GM19238 (cell line): ENCODE data around the gene SULT1A2.
"Not testable (repeated sequence)": the region's sequence is repeated elsewhere in the genome, so short reads cannot be mapped to it uniquely, and the experiment has no call there.

Experiments
- DNase-seq: peaks from one replicate; pipeline ENCODE4 v3.0.0; 2011; ENCODE audit warnings: low spot score; ENCODE audit not compliant: insufficient read length

The SULT1A2 gene

DNA sequence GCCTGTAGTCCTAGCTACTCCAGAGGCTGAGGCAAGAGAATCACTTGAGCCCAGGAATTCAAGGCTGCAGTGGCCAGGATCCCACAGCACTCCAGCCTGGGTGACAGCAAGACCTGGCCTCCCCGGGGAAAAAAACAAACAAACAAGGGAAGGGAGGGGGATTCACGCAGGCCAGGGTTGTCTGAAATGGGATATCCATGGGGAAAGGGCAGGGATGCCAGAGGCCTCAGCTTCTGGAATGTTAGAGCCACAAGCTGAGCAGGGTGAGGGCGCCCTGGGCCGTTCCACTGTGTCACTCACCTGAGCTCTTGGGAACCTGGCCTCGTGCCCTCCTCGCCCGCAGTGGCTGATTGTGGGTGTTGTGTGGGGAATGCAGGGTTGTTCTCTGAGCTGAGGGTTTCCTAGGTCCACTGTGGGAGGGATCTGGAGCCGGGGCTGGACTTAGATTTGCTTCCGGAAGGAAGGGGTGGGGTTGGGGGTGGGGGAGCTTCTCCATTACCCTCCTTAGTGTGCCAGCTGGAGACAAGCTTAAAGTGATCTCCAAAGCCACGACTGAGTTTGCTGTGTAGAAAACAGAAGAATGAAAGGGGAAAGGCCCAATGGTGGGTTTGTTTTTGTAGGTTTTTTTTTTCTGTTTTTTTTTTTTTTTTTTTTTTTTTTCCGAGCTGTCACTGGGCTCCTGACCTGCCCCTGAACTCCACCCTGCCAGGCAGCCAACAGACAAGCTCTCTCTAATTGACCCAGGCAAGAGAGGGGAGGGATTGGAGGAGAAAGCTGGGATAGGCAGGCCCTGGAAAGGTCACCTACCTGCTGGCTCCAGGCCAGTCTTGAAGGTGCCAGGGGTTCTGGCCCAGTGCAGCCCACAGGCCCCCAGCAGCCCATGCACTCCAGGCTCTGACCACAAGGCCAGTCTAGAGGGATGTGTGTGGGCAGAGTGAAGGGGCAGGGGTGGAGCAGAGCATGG, 13.1 kb upstream of the SULT1A2 start, which contains the start of gene SULT1A1:
Gene SULT1A1, minus strand, starts transcription at position 414 of the 964 bp plus-strand sequence. CDS start 1,189 bp downstream, outside the sequence.
- no peak for DNase-seq

DNA sequence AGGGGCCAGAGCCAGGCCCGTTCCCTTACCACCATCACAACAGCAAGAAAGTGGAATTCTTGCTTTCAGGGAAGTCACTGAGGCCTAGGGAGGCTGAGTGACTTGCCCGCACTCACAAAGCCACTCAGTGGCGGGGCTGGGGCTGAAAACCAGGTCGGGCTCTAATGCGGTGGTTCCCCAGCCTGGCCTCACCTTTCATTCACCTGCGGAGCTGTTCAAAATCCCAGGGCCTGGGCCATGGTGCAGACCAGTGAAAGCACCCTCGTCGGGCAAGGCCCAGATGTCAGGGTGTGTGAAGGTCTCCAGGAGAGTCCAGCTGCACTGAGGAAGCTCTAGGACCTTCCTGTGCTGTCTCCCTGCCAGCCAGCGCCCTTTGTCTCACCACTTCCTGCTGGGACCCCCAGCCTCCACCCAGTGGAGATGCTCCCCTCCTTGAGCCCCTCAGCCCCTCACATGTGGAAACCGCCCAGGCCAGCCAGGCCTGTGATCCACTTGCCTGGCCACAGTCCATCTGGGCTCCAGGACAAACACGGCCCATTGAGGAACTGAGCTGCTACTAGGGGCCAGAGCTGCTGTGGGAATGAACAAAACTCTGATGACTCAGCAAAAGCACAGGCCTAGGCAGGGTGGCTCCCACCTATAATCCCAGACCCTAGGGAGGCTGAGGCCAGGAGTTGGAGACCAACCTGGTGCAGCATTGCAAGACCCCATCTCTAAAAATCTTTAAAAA, 12.2 kb upstream of the SULT1A2 start:
- DNase-seq = not testable (repeated sequence)

DNA sequence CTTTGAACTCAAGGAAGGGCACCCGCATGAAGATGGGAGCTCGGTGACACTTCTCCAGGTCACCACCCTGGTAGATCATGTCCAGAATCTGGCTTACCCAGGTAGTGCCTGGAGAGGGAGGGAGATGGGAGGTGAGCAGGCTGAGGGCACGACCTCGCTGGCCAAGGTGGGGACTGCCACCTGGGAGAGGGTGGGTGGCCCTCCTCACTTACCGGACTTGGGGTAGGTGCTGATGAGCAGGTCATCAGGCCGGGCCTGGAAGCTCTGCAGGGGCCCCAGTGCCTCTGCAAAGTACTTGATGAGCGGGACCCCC, 11.6 kb upstream of the SULT1A2 start:
- DNase-seq = not testable (repeated sequence)

DNA sequence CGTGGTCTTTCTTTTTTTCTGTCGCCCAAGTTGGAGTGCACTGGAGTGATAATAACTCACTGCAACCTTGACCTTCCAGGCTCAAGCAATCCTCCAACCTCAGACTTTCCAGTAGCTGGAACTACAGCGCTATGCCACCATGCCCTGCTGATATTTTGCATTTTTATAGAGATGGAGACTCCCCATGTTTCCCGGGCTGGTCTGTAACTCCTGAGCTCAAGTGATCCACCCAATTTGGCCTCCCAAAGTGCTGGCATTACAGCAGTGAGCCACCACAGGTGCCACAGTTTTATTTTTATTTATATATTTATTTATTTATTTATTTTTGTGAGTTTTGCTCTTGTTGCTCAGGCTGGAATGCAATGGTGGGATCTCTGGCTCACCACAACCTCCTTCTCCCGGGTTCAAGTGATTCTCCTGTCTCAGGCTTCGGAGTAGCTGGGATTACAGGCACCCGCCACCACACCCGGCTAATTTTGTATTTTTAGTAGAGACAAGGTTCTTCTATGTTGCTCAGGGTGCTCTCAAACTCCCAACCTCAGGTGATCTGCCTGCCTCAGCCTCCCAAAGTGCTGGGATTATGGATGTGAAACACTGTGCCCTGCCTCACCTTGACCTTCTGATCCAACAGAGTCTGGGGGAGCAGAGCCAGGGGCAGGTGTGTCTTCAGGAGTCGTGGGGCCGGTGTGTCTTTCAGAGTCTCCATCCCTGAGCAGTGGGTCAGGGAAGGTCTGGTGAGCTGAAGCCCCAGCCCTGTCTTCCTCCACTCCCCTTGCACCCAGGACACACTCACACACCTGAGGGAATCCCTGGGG, 11.0 kb upstream of the SULT1A2 start:
- not testable (repeated sequence) for DNase-seq

DNA sequence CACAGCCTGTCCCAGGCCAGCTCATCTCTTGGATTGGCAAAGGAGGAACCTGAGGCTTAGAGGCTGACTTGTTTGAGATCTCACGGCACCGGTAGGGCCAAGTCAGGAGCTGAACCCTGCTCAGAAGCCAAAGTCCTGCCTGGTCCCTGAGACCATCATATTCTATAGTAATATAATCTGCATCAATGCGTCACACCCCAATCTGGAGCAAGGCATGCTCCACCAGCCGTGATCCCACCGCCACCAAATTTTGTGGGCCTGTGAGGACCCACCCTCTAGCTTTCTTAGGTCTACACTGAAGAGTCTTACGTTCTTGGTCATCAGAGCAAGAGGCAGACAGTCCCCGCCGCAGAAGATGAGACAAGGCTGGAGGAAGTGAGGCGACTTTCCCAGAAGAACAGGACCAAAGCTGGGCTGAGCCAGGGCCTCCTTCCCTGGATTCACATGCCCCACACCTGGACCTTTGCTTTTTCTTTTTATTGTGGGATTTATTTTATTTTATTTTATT, 10.3 kb upstream of the SULT1A2 start:
- no peak for DNase-seq

DNA sequence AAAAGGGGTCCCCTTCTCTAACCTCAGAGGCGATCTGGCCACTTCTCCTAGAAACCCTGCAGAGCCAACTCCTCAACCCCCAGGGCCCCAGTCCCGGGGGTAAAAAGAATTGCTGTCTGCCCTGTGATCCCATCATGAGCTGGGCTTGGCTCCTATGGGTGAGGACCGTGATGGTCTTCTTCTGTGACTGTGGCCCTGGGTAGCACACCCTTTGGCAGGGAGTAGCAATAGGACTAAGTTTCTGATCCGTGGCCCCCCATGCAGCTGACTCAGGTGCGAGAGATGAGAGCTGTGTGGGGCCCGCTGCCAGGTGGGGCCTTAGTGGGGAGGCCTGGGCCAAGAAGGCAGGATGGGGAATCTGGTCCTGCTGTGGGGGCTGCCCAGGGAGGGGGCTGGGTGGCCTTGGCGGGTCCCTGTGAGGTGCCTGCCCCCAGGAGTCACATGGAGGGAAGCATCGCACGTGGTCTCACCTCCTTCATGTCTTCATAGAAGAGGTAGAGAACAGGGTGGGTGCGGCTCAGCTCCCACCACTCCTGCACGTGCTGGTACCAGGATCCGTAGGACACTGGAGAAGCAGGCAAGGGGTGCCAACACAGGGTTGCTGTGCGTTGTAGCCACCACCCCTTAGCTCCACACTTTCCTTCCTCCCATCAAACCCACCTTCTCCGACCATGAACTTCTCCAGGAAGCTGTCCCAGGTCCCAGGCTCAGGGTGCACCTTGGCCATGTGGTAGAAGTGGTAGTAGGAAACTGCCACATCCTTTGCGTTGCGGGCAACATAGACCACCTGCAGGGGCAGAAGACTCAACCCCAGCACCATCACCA, 9.7 kb upstream of the SULT1A2 start:
- DNase-seq = no peak

DNA sequence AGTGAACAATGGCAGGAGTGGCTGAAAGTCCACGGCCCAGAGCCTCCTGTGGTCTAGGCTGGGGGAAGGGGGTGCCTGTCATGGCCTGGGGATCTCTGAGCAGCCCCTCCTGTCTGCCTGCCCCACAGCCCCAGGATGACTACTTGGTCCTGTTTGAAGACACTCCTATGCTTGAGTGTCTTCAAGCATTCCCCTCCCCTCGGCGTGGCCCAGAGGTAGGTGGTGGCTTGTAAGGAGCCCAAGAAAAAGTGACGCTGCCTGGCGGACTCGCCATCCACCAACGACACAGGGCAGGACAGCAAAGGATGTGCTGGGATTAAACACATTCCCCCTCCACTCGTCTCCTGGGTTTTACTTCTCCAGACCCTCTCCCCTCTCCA, 7.3 kb upstream of the SULT1A2 start:
- DNase-seq = no peak

DNA sequence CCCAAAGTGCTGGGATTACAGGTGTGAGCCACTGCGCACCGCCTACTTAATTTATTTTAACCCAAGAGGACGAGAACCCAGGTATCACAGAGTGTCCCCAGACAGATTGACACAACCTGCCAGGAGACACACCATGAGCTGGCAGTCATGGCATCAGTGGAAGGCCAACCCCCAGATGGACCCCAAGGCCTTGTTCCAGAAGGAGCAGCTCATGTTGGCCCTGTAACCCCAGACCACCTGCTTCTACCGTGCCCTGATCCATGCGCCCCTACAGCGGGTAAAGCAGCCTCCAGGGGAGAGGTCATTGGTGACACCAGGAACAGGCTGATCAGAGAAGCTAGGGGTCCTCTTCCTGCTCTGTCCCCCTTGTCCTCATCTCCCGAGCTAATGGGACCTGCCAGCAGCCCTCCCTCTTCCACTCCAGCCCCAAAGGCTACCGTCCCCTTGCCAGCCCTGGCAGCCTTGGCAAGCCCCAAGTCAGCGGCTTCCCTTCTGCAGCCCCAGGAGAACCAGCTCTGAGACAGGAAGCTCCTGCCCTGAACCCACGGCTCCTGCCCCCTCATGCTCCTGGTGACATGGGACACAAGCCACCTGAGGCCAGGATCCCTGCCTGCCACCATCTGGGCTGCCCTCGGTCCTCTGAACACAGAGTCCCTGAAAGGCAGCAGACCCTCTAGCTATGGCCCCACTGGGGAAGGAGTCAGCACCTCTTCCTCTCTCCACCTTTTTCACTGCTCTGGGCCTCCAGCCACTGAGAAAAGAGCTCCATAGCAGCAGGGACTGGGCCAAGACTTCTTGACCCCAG, 6.7 kb upstream of the SULT1A2 start:
- DNase-seq = no peak

DNA sequence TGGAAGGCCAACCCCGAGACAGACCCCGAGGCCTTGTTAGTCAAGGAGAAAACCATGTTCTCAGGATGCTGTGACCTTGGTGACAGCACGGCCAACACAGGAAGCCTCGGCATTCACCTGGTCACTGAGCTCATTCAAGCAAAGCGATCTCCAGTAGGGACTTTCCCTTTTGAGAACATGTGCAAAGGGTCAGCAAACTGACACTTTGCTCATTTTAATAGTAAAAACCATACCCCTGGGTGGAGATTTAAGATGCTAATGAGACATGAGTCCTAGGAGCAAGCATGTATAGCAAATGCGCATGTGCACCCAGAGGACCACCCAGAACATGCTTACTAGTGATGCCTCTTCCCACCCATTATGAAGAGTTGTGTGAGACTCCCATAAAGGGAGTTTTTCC, 5.7 kb upstream of the SULT1A2 start:
- DNase-seq = no peak

DNA sequence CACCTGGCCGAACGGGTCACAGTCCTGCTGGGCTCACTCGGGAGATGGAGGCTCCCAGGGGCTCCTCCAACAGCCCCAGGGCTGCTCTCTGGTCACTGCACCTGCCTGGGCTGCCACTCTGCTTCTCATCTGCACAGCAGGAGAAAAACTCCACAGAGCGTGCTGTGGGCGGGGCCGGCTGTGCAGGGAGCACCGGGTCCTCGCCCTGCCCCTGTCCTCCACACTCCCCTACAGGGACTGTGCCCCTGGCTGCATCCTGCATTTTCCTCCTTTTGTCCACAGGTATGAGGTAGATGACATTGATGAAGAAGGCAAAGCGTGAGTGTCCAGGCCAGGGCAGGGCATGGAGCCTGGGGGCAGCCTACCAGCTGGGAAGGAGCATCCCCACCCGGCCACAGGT, 5.2 kb upstream of the SULT1A2 start:
- not testable (repeated sequence) for DNase-seq

DNA sequence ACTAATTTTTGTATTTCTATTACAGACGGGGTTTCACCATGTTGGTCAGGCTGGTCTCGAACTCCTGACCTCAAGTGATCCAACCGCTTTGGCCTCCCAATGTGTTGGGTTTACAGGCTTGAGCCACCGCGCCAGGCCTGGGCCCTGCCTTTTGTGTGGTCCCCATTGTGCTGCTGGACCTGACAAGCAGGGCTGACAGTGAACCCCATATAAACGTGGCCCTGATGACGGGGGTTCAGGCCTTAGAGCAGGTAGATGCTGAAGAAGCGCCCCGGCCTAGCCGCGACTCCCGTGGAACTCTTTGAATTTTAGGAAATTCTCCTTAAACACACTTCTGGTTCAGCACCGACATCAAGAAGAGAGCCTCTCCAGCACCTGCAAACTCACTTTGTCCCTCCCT, 4.7 kb upstream of the SULT1A2 start:
- not testable (repeated sequence) for DNase-seq

DNA sequence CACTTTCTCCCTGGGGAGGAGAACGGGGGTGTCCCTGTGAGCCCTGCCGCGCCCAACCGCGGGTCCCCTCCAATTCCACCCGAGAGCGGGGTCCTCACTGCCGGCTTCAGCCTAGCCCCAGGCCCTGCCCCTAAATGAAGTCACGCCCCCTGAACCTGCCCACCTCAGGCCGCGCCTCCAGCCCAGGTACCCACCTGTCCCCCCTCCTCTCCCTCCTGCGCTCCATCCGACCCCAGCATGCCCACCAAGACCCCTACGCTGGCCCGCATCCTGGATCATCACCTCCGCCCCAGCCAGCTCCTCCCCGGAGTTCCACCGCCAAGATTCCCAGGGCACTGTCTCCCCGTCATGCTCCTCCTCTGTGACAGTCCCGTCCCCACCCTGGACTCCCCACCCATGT, 4.1 kb upstream of the SULT1A2 start:
- DNase-seq = not testable (repeated sequence)

DNA sequence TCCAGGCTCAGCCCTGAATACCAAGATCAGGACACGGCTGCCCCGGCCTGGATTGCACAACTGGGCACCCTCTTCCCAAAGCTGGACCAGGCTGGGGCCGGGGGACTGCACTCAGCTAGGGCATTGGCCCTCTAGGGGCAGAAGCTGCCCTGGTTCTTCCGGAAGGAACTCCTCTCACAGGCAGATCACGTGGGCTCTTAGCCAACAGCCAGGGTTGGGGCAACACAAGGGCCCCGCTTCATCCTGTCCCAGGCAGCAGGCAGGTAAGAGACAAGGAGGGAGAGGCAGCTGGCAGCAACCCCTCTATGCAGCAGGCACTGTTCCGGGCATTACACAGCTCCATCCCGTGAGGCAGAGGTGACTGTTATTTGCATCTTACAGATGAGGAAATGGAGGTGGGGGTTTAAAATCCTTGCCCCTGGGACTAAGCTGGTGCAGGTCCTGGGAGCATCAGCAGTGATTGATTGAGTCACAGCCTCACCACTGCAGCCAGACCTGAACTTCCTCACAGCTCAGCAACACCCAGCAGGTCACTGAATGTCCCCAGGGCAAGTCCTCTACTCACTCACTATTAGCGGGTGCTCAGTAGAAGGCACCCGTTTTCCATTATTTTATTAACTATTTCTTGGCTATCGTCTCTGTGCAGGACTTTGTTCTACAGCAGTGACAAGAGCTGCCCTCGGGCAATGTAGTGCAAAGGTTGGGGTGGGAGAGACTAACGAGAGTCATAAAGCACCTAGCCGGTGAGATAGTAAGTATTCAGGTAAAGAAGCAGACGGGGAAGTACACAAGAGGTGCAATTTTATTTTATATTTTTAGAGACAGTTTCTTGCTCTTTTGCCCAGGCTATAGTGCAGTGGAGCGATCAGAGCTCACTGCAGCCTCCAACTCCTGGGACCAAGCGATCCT, 2.8 kb upstream of the SULT1A2 start:
- not testable (repeated sequence) for DNase-seq

DNA sequence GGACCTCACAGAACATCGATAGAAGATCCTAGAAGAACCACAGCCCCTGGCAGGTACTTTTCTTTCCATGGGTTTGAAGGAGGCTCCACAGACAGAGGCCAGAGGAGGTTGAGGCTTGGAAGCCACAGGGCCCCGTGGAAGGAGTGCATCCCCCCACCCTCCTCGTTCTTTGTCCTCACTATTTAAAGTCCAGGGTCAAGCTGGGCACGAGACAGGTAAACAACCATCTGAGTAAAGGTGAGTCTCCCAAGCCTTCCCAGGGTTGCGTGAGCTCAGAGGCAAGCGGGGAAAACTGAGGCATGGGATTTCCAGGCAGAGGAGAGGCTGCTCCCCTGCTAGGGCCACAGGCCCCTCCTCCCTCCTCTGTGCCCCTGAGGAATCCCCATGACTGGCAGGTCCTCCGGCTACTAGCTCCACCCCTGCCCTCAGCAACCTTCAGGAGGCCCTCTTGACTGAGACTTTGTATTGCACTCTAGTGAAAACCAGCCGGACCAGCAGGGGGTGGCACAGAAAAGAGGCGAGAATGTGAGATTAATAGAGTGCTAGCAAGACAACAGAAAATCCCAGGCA, 927 bp upstream of the SULT1A2 start:
- no peak for DNase-seq

DNA sequence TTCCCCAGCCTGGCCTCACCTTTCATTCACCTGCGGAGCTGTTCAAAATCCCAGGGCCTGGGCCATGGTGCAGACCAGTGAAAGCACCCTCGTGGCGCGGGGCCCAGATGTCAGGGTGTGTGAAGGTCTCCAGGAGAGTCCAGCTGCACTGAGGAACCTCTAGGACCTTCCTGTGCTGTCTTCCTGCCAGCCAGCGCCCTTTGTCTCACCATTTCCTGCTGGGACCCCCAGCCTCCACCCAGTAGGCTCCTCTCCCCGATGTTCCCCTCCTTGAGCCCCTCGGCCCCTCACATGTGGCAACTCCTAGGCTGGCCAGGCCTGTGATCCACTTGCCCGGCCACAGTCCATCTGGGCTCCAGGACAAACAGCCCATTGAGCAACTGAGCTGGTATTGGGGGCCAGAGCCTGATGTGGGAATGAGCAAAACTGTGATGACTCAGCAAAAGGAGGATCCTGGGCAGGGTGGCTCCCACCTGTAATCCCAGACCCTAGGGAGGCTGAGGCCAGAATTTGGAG, 677 bp downstream of the SULT1A2 start:
- DNase-seq = no peak

DNA sequence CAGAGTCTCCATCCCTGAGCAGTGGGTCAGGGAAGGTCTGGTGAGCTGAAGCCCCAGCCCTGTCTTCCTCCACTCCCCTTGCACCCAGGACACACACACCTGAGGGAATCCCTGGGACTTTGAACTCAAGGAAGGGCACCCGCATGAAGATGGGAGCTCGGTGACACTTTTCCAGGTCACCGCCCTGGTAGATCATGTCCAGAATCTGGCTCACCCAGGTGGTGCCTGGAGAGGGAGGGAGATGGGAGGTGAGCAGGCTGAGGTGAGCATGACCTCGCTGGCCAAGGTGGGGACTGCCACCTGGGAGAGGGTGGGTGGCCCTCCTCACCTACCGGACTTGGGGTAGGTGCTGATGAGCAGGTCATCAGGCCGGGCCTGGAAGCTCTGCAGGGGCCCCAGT, 1.4 kb downstream of the SULT1A2 start:
- DNase-seq = not testable (repeated sequence)

DNA sequence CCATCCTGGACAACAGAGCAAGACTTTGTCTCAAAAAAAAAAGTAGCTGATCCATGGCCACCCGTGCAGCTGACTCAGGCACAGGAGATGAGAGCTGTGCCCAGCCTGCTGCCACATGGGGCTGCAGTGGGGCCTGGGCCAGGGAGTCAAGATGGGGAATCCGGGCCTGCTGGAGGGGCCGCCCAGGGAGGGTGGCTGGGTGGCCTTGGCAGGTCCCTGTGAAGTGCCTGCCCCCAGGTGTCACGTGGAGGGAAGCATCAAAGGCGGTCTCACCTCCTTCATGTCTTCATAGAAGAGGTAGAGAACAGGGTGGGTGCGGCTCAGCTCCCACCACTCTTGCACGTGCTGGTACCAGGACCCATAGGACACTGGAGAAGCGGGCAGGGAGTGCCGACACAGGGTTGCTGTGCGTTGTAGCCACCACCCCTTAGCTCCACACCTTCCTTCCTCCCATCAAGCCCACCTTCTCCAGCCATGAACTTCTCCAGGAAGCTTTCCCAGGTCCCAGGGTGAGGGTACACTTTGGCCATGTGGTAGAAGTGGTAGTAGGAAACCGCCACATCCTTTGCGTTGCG, 3.8 kb downstream of the SULT1A2 start:
- no peak for DNase-seq

DNA sequence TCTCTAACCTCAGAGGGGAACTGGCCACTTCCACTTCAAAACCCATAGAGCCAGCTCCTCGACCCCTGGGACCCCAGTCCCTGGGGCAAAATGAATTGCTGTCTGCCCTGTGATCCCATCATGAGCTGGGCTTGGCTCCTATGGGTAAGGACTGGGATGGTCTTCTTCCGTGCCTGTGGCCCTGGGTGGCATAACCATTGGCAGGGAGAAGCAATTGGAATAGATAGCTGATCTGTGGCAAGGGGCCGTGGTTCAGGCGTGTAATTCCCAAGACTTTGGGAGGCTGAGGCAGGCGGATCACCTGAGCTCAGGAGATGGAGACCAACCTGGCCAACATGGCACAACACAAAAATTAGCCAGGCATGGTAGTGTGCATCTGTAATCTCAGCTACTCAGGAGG, 4.3 kb downstream of the SULT1A2 start:
- DNase-seq = no peak
